ENCODE measurements around the gene MOXD1.
A peak's percentile ranks its signal among the peaks of the same experiment; 100 is the strongest.
"Not testable (repeated sequence)": the region's sequence is repeated elsewhere in the genome, so short reads cannot be mapped to it uniquely, and the experiment has no call there.

Gene MOXD1

DNA sequence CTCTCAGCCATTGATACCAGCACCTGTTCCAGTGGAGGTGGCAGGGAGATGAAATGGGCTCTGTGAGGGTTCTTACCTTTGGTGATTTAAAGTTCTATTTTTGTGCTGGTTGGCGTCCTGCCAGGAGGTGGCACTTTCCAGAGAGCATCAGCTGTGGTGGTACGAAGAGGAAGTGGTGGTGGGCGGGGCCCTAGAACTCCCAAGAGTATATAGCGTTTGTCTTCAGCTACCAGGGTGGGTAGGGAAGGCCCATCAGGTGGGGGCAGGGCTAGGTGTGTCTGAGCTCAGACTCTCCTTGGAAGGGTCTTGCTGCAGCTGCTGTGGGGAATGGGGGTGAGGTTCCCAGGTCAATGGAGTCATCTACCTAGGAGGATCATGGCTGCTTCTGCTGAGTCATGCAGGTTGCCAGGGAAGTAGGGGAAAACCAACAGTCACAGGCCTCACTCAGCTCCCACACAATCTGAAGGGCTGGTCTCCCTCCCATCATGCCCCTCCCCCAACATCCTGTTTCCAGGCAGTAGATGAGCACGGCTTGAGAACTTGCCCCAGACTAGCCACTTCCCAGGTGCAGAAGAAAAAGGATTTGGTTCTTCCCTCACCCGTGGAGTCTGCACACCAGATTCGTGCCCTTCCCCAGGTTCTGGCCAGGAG, 46.6 kb downstream of the MOXD1 start:
- DNase-seq (ENCODE audit: low spot score), result no peak

GRCh38 chr6:132351986-132352385, 49.3 kb downstream of the MOXD1 start:
- DNase-seq (ENCODE audit: low spot score), result not testable (repeated sequence)

DNA sequence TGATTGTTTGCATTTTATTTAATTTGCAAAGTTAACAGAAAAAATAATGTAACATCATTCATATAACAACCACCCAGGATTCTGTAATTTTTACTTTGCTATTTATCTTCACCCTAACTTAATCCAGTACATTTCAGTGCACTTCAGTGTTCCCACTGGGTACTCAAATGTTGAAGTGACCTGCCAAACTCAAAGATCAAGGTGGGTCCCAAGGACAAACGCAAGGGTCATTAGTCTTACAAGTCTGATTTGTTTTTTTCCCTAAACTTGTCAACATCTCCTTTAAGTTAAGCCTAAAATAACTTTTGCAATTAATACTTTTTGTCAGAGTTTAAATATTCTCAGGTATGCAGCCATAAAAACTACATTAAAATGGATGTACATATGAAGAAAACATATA, 53.0 kb downstream of the MOXD1 start:
- DNase-seq (ENCODE audit: low spot score), result no peak

DNA sequence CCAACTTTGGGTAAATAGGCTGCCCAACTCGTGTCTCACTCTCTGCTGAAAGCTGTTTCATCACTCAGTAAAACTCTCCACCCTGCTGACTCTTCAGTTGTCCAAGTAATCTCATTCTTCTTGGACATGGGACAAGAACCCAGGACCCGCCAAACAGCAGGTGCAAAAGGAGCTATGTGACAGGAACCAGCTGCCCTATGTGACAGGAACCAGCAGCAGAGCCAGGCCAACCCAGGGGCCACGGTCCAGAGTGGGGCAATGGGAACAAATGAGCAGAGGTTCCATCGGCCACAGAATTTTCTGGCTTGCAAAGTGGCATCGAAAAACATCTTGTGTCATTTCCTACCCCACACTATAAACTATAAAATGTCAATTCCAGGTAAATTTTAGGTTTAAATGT, 56.5 kb downstream of the MOXD1 start:
- no peak for DNase-seq (ENCODE audit: low spot score)

GRCh38 chr6:132341646-132342045, 59.6 kb downstream of the MOXD1 start:
- no peak for DNase-seq (ENCODE audit: low spot score)

DNA sequence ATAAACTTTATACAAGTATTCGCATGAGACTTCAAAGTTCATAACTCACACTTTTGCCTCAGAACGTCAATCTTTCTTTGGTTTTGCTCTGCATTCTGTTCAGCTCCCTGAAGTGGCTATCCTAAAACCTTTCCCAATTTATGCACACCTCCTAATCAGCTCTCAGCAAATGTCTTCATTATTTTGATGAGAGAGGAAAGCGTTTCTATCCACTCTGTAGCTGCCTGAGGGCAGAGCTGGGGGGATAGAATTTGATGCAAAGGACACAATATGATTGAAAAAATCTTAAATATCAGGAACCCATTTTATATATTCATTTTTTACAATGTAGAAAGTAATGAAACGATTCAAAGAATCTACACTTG, 66.8 kb downstream of the MOXD1 start:
- no peak for DNase-seq (ENCODE audit: low spot score)

DNA sequence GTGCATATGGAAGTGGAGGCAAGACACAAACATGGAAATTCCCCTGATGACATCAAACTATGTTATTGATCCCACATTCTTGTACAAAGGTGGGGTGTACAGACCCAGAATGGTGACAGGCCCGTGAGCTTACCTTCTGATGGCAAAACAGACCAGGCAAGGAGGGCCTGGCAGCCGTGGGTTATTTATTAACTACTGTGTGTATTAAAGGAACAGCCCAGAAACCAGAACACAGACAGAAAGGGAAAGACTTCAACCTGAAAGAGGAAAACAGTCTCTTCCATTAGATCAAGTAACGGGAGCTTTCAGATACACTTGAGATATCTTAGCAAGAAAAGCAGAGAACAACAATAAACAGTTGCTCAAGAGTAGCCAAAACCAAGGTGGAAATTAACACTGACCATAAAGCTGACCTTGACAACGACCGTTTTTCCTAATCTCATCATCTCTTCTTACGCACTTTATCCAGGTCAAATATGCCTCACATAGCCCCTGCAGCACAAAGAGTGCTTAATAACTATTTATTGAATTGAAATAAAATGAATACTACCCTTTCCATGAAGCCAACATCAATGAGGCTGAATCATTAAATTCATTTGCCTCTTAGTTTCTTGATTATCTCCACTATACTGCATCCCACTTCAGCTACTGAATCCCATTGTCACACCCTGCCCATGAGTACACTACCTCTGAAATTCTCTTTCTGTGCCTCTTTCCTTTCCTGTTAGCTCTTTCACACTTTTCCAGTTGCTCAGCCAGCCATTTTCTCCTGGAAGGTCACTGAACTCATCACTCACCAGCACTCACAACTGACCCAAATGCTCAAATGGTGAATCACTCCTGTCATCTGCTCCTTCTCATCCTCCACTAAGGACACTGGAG, 67.4 kb downstream of the MOXD1 start:
- no peak for DNase-seq (ENCODE audit: low spot score)

DNA sequence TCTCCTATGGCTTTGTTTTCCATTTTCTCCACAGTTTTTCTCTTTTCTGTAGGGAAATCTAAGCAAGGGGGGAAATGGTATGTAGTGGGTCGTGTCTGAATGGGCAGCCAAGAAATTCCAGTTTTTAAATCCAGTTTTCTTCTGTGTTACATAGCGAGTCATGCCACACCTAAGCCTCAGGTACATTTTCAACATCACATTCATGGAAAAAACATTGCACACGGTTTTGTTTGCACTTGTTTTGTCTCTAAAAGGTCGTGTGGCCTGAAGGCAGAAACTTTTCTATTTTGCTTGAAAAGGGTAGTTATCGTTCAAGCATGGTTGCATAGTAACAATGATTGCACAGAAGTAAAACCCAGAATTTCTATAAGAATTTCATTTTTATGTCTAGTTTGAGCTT, 70.5 kb downstream of the MOXD1 start:
- DNase-seq (ENCODE audit: low spot score), result no peak

DNA sequence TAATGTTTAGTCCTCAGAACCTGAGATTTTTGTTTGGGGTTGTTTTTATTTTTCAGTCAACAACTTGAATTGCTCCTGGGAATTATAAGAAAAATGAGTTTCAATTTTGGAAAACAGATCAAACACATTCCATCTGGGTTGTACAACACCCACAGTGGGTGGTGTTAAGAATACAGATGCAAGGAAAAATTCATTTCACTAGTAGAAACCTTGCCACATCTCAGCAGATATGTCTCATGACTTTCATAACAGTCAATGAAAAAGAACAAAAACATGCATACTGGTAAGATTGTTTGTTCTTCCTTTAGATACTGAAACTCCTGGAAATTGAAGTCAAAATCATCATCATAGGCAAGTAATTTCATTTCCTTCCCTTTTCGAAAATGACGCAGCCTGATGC, 78.9 kb downstream of the MOXD1 start:
- no peak for DNase-seq (ENCODE audit: low spot score)

DNA sequence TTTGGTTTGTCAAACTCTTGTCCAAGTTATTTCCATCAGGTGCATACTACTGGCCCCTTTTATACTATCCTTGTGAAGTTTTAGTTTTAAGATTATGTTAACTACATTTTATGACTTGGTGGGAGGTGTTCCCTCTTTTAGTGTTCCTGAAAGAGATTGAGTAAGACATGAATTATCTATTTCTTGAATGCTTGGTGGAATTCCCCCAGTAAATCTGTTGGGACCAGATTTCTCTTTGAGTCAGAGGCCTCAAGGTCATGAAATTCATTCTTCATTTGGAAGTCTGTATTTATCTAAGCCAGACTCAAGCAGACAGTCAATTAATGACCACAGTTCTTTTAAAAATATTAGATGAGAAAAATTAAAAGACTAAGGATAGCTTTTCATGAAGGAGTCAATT, 81.3 kb downstream of the MOXD1 start:
- DNase-seq (ENCODE audit: low spot score), result no peak

GRCh38 chr6:132316970-132317369, 84.3 kb downstream of the MOXD1 start:
- DNase-seq (ENCODE audit: low spot score), result no peak

DNA sequence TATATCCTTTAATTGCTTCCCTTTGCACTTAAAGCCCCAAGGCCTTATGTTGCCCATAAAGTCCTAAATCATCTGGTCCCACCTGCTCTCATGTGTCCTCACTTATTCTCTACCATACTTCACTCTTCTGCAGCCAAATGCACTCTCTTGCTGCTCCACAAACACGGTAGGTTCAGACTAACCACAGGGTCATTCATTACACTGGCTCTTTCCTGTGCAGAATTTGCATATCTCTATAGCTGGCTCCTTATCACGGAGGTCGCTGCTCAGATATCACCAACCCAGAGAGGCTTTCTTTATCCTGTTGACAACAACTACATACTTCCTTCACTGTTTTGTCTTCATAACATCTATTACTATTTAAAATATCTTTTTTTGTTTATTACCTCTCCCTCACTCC, 86.8 kb downstream of the MOXD1 start:
- no peak for DNase-seq (ENCODE audit: low spot score)

DNA sequence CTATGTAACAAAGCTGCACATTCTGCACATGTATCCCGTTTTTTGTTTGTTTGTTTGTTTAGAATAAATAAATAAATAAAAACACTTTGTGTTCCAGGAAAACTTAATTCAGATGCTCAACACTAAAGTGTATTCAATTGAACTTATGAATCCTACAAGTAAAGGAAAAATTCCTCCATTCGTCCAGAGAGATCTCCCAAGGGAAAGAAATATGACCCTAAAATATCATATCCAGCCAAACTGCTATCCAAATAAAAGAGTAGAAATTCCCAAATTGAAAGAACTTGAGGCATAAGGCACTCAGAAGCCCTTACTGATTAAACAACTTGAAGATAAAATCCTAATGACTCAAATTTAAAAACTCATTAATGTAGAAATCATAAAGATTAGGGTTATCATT, 90.4 kb downstream of the MOXD1 start:
- DNase-seq (ENCODE audit: low spot score), result no peak

DNA sequence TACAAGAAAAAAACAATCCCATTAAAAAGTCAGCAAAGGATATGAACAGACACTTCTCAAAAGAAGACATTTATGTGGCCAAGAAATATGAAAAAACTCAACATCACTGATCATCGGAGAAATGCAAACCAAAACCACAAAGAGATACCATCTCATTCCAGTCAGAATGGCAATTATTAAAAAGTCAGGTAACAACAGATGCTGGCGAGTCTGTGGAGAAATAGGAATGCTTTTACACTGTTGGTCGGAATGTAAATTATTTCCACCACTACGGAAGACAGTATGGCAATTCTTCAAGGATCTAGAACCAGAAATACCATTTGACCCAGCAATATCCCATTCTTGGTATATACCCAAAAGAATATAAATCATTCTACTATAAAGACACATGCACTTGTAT, 91.1 kb downstream of the MOXD1 start:
- DNase-seq (ENCODE audit: low spot score), result not testable (repeated sequence)

GRCh38 chr6:132304891-132305305, 96.4 kb downstream of the MOXD1 start:
- no peak for DNase-seq (ENCODE audit: low spot score)

DNA sequence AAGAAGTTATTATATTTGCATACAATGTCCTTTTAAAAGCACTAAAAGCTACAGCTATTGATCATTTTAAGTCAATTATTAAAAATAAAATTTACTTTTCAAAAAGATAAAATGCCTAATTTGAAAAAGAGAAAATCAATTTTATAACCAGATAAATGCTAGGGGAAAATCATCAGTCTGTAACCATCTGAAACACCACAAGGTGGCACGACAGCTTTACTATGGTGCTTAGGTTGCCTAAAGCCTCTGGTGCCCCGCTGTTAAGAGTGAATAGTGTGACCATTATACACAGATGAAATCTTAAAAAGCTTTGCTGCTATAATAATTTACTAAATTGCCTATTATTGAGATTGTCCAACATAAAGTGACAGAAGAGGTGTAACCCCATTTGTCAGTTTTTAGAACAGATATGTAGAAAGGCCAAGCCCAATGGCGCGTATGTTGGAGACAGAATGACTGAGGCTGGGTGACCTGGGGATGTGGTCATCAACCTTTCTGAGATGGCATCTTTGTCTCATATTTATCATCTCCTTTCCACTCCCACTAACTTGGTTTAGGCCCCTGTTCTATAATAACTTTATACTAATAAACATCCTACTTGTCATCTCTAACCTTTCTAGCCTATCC, 100.8 kb downstream of the MOXD1 start:
- DNase-seq (ENCODE audit: low spot score), result peak; percentile 23

DNA sequence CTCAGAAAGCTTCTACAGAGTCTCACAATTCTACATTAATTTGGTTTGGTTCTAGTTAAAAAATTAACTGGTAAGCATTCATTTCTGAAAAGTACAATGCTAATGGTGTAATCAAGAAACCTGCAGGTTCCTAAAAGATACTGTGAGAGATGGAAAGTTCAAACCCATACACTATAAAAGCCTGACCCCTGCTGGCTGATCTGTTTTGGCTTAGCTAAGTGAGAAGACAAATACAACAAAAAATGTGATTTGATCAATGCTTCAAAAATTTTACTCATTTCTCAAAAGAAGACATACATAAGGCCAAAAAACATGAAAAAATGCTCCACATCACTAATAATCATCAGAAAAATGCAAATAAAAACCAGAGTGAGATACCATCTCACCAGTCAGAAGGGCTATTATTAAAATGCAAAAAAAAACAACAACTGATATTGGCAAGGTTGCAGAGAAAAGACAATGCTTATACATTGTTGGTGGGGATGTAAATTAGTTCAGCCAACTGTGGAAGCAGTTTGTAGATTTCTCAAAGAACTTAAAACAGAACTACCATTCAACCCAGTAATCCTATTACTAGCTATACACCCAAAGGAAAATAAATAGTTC, 102.8 kb downstream of the MOXD1 start:
- peak; percentile 26 for DNase-seq (ENCODE audit: low spot score)

DNA sequence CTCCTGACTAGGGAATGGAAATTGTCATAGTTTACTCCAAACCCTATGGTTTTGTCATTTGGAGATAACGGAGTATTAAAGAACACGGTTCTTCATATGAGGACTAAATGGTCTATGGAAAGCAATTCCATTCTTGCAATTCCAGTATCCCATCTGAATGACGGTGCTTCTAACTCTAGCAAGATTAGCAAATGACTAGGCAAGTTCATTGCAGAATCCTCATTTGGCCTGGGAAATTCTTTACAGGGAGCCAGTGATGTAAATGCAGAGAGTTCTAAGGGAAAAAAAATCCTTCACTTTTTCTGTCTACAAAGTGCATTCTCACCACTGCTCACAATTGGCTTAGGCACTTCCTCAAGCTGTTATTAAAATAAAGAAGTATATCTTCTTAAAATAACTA, 111.5 kb downstream of the MOXD1 start:
- no peak for DNase-seq (ENCODE audit: low spot score)

DNA sequence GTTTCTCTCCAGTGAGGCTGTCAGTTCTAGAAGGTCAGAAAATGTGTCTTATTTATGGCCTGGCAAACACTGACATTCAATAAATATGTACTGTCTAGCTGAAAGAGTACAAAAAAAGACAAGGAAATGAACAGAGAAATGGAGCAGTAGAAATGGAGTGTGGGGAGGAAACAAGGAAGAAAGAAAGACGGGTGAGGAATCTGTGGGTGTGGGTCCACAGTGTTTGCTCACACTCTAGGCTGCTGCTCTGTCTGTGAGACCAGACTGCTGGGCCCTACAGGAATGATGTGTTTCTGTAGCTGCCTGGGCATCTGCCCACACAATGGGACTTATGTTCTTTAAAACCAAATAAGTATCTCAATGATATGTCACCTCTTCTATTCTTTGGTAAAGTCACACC, 114.2 kb downstream of the MOXD1 start:
- no peak for DNase-seq (ENCODE audit: low spot score)

- DNase-seq (ENCODE audit: low spot score), result no peak
Measured at GRCh38 chr6:132286298-132287019, 114.8 kb downstream of the MOXD1 start.

- no peak for DNase-seq (ENCODE audit: low spot score)
Measured at GRCh38 chr6:132285004-132285780, 116.1 kb downstream of the MOXD1 start.

Data from cerebellar cortex (tissue), 1 donor.